K562 (cell line): Measurements from ENCODE around the gene TOMT. TPM values are rescaled to one million over a fixed set of nuclear protein-coding genes. Genes with fewer than 3 reads are reported as not detected.

Experiments
- CTBP1 ChIP-seq: fragments of 450-650 bp; IDR thresholded peaks from 2 replicates; pipeline ENCODE4 v1.6.1; 2016; ENCODE audit warnings: borderline replicate concordance
- ILK ChIP-seq: fragments of 450-650 bp; IDR thresholded peaks from 2 replicates; pipeline ENCODE4 v1.6.1; 2016; ENCODE audit warnings: missing genetic modification characterization, low read depth, mild to moderate bottlenecking, missing compliant biosample characterization, moderate library complexity, borderline replicate concordance
- OTX1 ChIP-seq: fragments of 450-650 bp; formaldehyde crosslinking; IDR thresholded peaks from 2 replicates; pipeline ENCODE4 v1.4.0; 2022; ENCODE audit warnings: mild to moderate bottlenecking
- PHF8 ChIP-seq: fragments of 200-600 bp; sonication (generic); IDR thresholded peaks from 2 replicates; pipeline ENCODE4 v1.6.1; 2012; ENCODE audit warnings: mixed run types, mild to moderate bottlenecking, inconsistent platforms, low read length, moderate library complexity, borderline replicate concordance
- RERE ChIP-seq: sonication (generic); formaldehyde crosslinking; IDR thresholded peaks from 2 replicates; pipeline ENCODE4 v1.8.0; 2023; ENCODE audit warnings: missing genetic modification reagents, mild to moderate bottlenecking, borderline replicate concordance
- RFX1 ChIP-seq: fragments of 450-650 bp; IDR thresholded peaks from 2 replicates; pipeline ENCODE4 v1.6.1; 2016; ENCODE audit warnings: mild to moderate bottlenecking, moderate library complexity
- SAFB2 ChIP-seq: fragments of 200-400 bp; formaldehyde crosslinking; IDR thresholded peaks from 2 replicates; pipeline ENCODE4 v1.6.1; 2018; ENCODE audit warnings: borderline replicate concordance, low read length, low read depth, moderate library complexity; ENCODE audit not compliant: severe bottlenecking
- TAL1 ChIP-seq: fragments of 450-650 bp; IDR thresholded peaks from 2 replicates; pipeline ENCODE4 v1.6.1; 2016; ENCODE audit warnings: mild to moderate bottlenecking
- YY1 ChIP-seq, 3 experiments: IDR thresholded peaks; 2 replicates each; pipeline ENCODE4 v1.6.1; 2011; ENCODE audit warnings: low read length in 2 of 3, mild to moderate bottlenecking in 2 of 3, moderate library complexity in 2 of 3, borderline replicate concordance in 1 of 3, control low read depth in 1 of 3, low read depth in 1 of 3; ENCODE audit not compliant: insufficient read depth in 3 of 3, insufficient replicate concordance in 2 of 3, control insufficient read depth in 1 of 3, insufficient read length in 1 of 3; ENCODE audit errors: extremely low read depth in 1 of 3
- polyA plus RNA-seq, 8 experiments: library from polyadenylated mRNA; depleted of rRNA in 4 of 8; stranded (reverse) in 5 of 8; unstranded in 3 of 8; fragments of >200 nt; fragmentation: Nextera tagmentation in 2 of 8; fragmentation: Illumina TruSeq in 1 of 8; extraction: Ambion mirVana in 2 of 8; extraction: Trizol in 1 of 8; gene quantifications; 2 replicates each; pipeline versions ENCODE4 v1.2.1 to v1.2.3, GENCODE V29; 2011 to 2014; ENCODE audit warnings: inconsistent platforms in 1 of 8, missing spikeins in 1 of 8
- total RNA-seq, 7 experiments: library from RNA; depleted of rRNA in 6 of 7; stranded (reverse); fragments of >200 nt in 6 of 7; fragmentation: Illumina TruSeq in 2 of 7; extraction: Trizol in 2 of 7; gene quantifications; 2 replicates each; pipeline versions ENCODE4 v1.2.1 to v1.2.3, GENCODE V29; 2011 to 2021; ENCODE audit warnings: low replicate concordance in 1 of 7
- TF ChIP-seq, protein P1 (sequence below): fragments of 250-450 bp; sonication (Bioruptor Pico); IDR thresholded peaks from 2 replicates; pipeline ENCODE4 v1.4.0; 2020; ENCODE audit warnings: borderline replicate concordance

TOMT gene
- total and polyA plus RNA-seq, 9 of the 15 experiments (the other 6 are each of a cell fraction or from before 2014, with no cell fraction given), result not detected

DNA sequence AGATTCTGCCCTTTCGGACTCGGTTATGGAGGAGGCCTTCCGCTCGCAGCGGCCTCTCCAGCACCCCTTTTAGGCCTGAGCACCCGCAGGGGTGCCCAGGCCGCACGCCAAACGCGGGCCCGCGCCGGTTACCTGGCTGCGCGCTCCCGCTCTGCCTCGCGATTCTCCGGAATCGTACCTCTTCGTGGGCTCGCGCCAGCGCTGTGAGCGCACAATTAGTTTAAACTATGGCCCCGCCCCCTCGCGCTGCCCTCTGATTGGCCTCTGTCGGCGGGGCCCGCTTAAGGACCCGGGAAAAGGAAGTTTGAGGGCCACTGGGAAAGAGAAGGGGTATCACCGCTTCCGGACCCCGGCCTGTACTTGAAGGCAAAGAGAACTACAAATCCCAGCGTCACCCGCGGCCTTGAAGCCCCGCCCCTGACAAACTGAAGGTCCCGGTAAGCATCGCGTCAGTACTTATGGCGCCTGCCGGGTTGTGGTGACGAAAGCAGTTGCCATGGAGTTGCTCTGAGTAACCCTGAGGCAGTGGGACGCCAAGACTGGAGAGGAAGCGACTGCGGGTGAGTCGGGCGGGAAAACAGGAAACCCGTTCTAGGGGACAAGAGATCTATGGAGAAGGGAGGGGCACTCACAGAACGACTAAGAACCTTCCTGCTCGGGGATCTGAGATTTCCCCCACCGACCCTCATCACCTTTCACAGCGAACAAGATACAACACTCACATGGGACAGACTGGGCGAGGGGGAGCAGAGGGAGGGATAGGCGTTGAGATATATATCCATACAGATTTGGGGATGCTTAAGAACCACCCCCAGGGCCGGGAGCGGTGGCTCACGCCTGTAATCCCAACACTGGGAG lies 25.2 kb upstream of the TOMT start, which contains the start of the genes LRRC51 and NUMA1 (continued):
- TF ChIP-seq SAFB2, result no peak
- TF ChIP-seq CTBP1, result peak; percentile 37; the same call in 1 of the 2 replicates
- TF ChIP-seq PHF8, result peak; percentile 83; the same call in 1 of the 2 replicates
- TF ChIP-seq RERE (CRISPR knock-in tag), result no peak
- peak; percentile 62 to 91 (median 88) for TF ChIP-seq YY1 (IDR thresholded peaks at IDR 0.05; ENCODE audit: borderline replicate concordance in 1 of 3, control insufficient read depth in 1 of 3, extremely low read depth in 1 of 3, insufficient read depth in 3 of 3, insufficient read length in 1 of 3, insufficient replicate concordance in 2 of 3, low read depth in 1 of 3, low read length in 2 of 3)
- no peak for TF ChIP-seq OTX1 (CRISPR knock-in tag)
- TF ChIP-seq TAL1, result no peak
- no peak for TF ChIP-seq ILK (tag)
- TF ChIP-seq, protein P1, sequence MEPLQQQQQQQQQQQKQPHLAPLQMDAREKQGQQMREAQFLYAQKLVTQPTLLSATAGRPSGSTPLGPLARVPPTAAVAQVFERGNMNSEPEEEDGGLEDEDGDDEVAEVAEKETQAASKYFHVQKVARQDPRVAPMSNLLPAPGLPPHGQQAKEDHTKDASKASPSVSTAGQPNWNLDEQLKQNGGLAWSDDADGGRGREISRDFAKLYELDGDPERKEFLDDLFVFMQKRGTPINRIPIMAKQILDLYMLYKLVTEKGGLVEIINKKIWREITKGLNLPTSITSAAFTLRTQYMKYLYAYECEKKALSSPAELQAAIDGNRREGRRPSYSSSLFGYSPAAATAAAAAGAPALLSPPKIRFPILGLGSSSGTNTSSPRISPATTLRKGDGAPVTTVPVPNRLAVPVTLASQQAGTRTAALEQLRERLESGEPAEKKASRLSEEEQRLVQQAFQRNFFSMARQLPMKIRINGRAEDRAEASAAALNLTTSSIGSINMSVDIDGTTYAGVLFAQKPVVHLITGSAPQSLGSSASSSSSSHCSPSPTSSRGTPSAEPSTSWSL (CRISPR knock-in tag), result no peak
- peak; percentile 99 for TF ChIP-seq RFX1
